H9 (cell line): ENCODE results near the gene BUB3. TPM values are rescaled to one million over a fixed set of nuclear protein-coding genes. Genes with fewer than 3 reads are reported as not detected.

Source experiments
- DNase-seq: peaks from one replicate; pipeline ENCODE4 v3.0.0-alpha.2; 2017
- H2AFZ ChIP-seq: one replicate; pipeline ENCODE4 v1.6.1; 2013; ENCODE audit warnings: mild to moderate bottlenecking, low read length, control low read depth, moderate library complexity
- H2AK5ac ChIP-seq: 2 replicates; pipeline ENCODE4 v1.6.1; 2013; ENCODE audit warnings: low read length, control low read depth, mixed read lengths; ENCODE audit not compliant: insufficient read length
- H2BK120ac ChIP-seq: one replicate; pipeline ENCODE4 v1.6.1; 2013; ENCODE audit warnings: low read depth, mild to moderate bottlenecking, low read length, control low read depth, inconsistent platforms; ENCODE audit not compliant: poor library complexity, severe bottlenecking
- H2BK12ac ChIP-seq: 2 replicates; pipeline ENCODE4 v1.6.1; 2013; ENCODE audit warnings: low read length, control low read depth, mixed read lengths, low read depth; ENCODE audit not compliant: insufficient read length
- H2BK15ac ChIP-seq: 2 replicates; pipeline ENCODE4 v1.6.1; 2013; ENCODE audit warnings: low read depth, low read length, control low read depth
- H2BK20ac ChIP-seq: one replicate; pipeline ENCODE4 v1.6.1; 2013; ENCODE audit warnings: low read depth, mild to moderate bottlenecking, low read length, control low read depth, inconsistent platforms; ENCODE audit not compliant: poor library complexity, severe bottlenecking
- H2BK5ac ChIP-seq: 2 replicates; pipeline ENCODE4 v1.6.1; 2013; ENCODE audit warnings: low read length, control low read depth, mixed read lengths; ENCODE audit not compliant: insufficient read length
- H3K14ac ChIP-seq: 2 replicates; pipeline ENCODE4 v1.6.1; 2013; ENCODE audit warnings: low read length, control low read depth; ENCODE audit not compliant: insufficient read depth
- H3K18ac ChIP-seq: 2 replicates; pipeline ENCODE4 v1.6.1; 2013; ENCODE audit warnings: low read depth, mild to moderate bottlenecking, mixed read lengths, low read length, control low read depth; ENCODE audit not compliant: insufficient read length
- H3K23ac ChIP-seq: 2 replicates; pipeline ENCODE4 v1.6.1; 2013; ENCODE audit warnings: low read length, control low read depth, mixed read lengths, low read depth; ENCODE audit not compliant: insufficient read length
- H3K23me2 ChIP-seq: 2 replicates; pipeline ENCODE4 v1.6.1; 2013; ENCODE audit warnings: low read depth, mild to moderate bottlenecking, mixed read lengths, low read length, control low read depth; ENCODE audit not compliant: insufficient read length, poor library complexity, severe bottlenecking
- H3K27ac ChIP-seq: 2 replicates; pipeline ENCODE4 v1.5.1; 2013; ENCODE audit warnings: low read length, control low read depth, mixed read lengths, low read depth; ENCODE audit not compliant: insufficient read length
- H3K27me3 ChIP-seq: 2 replicates; pipeline ENCODE4 v1.6.1; 2013; ENCODE audit warnings: low read length, control low read depth, inconsistent platforms; ENCODE audit not compliant: insufficient read depth
- H3K4ac ChIP-seq: 2 replicates; pipeline ENCODE4 v1.6.1; 2013; ENCODE audit warnings: low read depth, mild to moderate bottlenecking, control low read depth, inconsistent platforms, low read length, moderate library complexity
- H3K4me1 ChIP-seq: 2 replicates; pipeline ENCODE4 v1.6.1; 2013; ENCODE audit warnings: low read length, control low read depth, inconsistent platforms; ENCODE audit not compliant: insufficient read depth
- H3K4me2 ChIP-seq: 2 replicates; pipeline ENCODE4 v1.6.1; 2013; ENCODE audit warnings: low read length, control low read depth, mixed read lengths; ENCODE audit not compliant: insufficient read length, insufficient read depth
- H3K56ac ChIP-seq: 2 replicates; pipeline ENCODE4 v1.6.1; 2013; ENCODE audit warnings: low read depth, mild to moderate bottlenecking, mixed read lengths, low read length, control low read depth; ENCODE audit not compliant: insufficient read length
- H3K79me1 ChIP-seq: 2 replicates; pipeline ENCODE4 v1.6.1; 2013; ENCODE audit warnings: low read depth, mild to moderate bottlenecking, moderate library complexity, low read length, control low read depth, inconsistent platforms; ENCODE audit not compliant: insufficient read depth, poor library complexity, severe bottlenecking
- H3K79me2 ChIP-seq: 2 replicates; pipeline ENCODE4 v1.6.1; 2013; ENCODE audit warnings: low read length, control low read depth, inconsistent platforms; ENCODE audit not compliant: insufficient read depth
- H3K9ac ChIP-seq: 2 replicates; pipeline ENCODE4 v1.6.1; 2013; ENCODE audit warnings: low read length, control low read depth, mixed read lengths; ENCODE audit not compliant: insufficient read length; ENCODE audit errors: extremely low read depth
- H3K9me3 ChIP-seq: one replicate; pipeline ENCODE4 v1.6.1; 2013; ENCODE audit warnings: low read depth, low read length, inconsistent platforms; ENCODE audit not compliant: control insufficient read depth
- H3T11ph ChIP-seq: one replicate; pipeline ENCODE4 v1.6.1; 2013; ENCODE audit warnings: mild to moderate bottlenecking, low read length, control low read depth, inconsistent platforms
- H4K20me1 ChIP-seq: one replicate; pipeline ENCODE4 v1.6.1; 2013; ENCODE audit not compliant: control insufficient read depth, insufficient read length, insufficient read depth
- H4K5ac ChIP-seq: 2 replicates; pipeline ENCODE4 v1.6.1; 2013; ENCODE audit warnings: low read depth, mild to moderate bottlenecking, mixed read lengths, low read length, control low read depth; ENCODE audit not compliant: insufficient read length
- H4K8ac ChIP-seq: replicated peaks from 2 replicates; pipeline ENCODE4 v1.6.1; 2013; ENCODE audit warnings: low read length, control low read depth, mixed read lengths, low read depth; ENCODE audit not compliant: insufficient read length
- H4K91ac ChIP-seq: 2 replicates; pipeline ENCODE4 v1.6.1; 2013; ENCODE audit warnings: low read depth, mild to moderate bottlenecking, moderate library complexity, mixed read lengths, low read length, control low read depth; ENCODE audit not compliant: insufficient read length
- H3K27ac Mint-ChIP-seq, 3 experiments: 2 replicates in 2 of 3; 3 replicates in 1 of 3; pipeline ENCODE4 v1.8.0; 2020 to 2021; ENCODE audit warnings: mixed read lengths in 3 of 3, mild to moderate bottlenecking in 1 of 3, moderate library complexity in 1 of 3
- H3K27me3 Mint-ChIP-seq: 2 replicates; pipeline ENCODE4 v1.8.0; 2021; ENCODE audit warnings: low read depth, mild to moderate bottlenecking, moderate library complexity, mixed read lengths
- H3K36me3 Mint-ChIP-seq, 3 experiments: 2 replicates in 2 of 3; 3 replicates in 1 of 3; pipeline ENCODE4 v1.8.0; 2020 to 2021; ENCODE audit warnings: low read depth in 3 of 3, mixed read lengths in 3 of 3; ENCODE audit not compliant: insufficient read depth in 1 of 3
- H3K4me1 Mint-ChIP-seq, 2 experiments: 2 replicates each; pipeline ENCODE4 v1.8.0; 2020; ENCODE audit warnings: mixed read lengths in 2 of 2
- H3K4me3 Mint-ChIP-seq, 2 experiments: 2 replicates in 1 of 2; 3 replicates in 1 of 2; pipeline ENCODE4 v1.8.0; 2020 to 2021; ENCODE audit warnings: mild to moderate bottlenecking in 2 of 2, mixed read lengths in 2 of 2, moderate library complexity in 1 of 2
- H3K9me3 Mint-ChIP-seq, 2 experiments: 2 replicates in 1 of 2; 3 replicates in 1 of 2; pipeline ENCODE4 v1.8.0; 2020; ENCODE audit warnings: mild to moderate bottlenecking in 2 of 2, mixed read lengths in 2 of 2, moderate library complexity in 1 of 2
- WGBS: extraction: QIAGEN DNeasy Blood & Tissue Kit; methylation state at CpG from one replicate; pipeline ENCODE4 v1.1.7; 2013; ENCODE audit warnings: missing lambda C conversion rate, low lambda C conversion rate, mixed read lengths; ENCODE audit not compliant: insufficient read length; ENCODE audit errors: extremely low coverage; 5-methylcytosine and 5-hydroxymethylcytosine counted together
- total RNA-seq: library from RNA; stranded (reverse); gene quantifications from 2 replicates; pipeline ENCODE4 v1.2.1, GENCODE V29; 2021
- TF ChIP-seq, protein P1 (sequence below): fragments of 200-600 bp; sonication (generic); conservative IDR thresholded peaks from 3 replicates; pipeline ENCODE4 v1.8.0; 2021; ENCODE audit warnings: antibody characterized with exemption, mild to moderate bottlenecking

Gene BUB3
- total RNA-seq, 1 experiment from 2014 or later: 200 TPM

DNA sequence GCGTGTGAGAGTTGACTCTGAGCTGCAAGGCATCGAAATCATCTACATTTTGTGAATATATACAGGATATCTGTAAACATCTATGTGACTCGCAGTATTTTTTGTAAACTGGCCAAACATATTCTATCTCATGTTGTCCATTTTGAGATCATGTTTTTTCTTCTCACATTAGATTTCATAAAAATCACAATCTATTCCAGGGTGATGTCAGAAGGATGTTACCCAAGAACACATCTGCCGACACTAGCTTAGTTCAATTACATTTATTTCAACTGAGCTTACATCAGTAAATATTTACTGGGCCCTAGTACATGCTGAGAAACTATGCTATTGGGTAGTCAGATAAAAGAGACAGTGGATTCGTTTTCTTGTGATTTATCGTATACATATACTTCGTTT is 2.5 kb upstream of the BUB3 start:
- H3K27me3 ChIP-seq: peaks cover 30% of the 10 kb centered on the region
- Mint-ChIP-seq H3K36me3 (peaks cover 16 to 27% (median 18%) of the 10 kb centered on the region in 3 experiments), H3K4me3 (peak overlapping the region; percentile 63 to 78), H3K27me3 (peaks cover 70% of the 10 kb centered on the region), H3K4me1 (peaks cover 41 to 54% of the 10 kb centered on the region in 2 experiments), H3K9me3 (peaks cover 0 to 2% of the 10 kb centered on the region in 2 experiments; a peak in 2 of 5 replicates), H3K27ac (peak overlapping the region in 1 of 3 experiments; percentile 79; a peak in 1 of 7 replicates)
- H3T11ph ChIP-seq: no peak overlapping the region
- no CpG with 5 or more reads among the region's 7 CpGs for WGBS
- H3K9me3 ChIP-seq: no peaks in the 10 kb centered on the region
- H2BK20ac ChIP-seq: no peak overlapping the region
- no peak overlapping the region for H2AK5ac ChIP-seq
- H4K20me1 ChIP-seq: no peaks in the 10 kb centered on the region
- H3K9ac ChIP-seq: no peak overlapping the region
- H2AFZ ChIP-seq: no peak overlapping the region
- H2BK5ac ChIP-seq: no peak overlapping the region
- H3K23ac ChIP-seq: no peak overlapping the region
- H3K79me1 ChIP-seq: no peaks in the 10 kb centered on the region
- H4K5ac ChIP-seq: no peak overlapping the region
- no peak overlapping the region for H2BK12ac ChIP-seq
- peak overlapping the region; percentile 46 for H3K4me2 ChIP-seq
- no peak overlapping the region for H4K8ac ChIP-seq
- no peak overlapping the region for H3K27ac ChIP-seq
- H2BK15ac ChIP-seq: no peak overlapping the region
- no peak overlapping the region for H3K4ac ChIP-seq
- no peak overlapping the region for H2BK120ac ChIP-seq
- no peak overlapping the region for H3K14ac ChIP-seq
- no peak overlapping the region for H3K18ac ChIP-seq
- H3K56ac ChIP-seq: no peak overlapping the region
- no peak overlapping the region for H4K91ac ChIP-seq
- TF ChIP-seq, protein P1, sequence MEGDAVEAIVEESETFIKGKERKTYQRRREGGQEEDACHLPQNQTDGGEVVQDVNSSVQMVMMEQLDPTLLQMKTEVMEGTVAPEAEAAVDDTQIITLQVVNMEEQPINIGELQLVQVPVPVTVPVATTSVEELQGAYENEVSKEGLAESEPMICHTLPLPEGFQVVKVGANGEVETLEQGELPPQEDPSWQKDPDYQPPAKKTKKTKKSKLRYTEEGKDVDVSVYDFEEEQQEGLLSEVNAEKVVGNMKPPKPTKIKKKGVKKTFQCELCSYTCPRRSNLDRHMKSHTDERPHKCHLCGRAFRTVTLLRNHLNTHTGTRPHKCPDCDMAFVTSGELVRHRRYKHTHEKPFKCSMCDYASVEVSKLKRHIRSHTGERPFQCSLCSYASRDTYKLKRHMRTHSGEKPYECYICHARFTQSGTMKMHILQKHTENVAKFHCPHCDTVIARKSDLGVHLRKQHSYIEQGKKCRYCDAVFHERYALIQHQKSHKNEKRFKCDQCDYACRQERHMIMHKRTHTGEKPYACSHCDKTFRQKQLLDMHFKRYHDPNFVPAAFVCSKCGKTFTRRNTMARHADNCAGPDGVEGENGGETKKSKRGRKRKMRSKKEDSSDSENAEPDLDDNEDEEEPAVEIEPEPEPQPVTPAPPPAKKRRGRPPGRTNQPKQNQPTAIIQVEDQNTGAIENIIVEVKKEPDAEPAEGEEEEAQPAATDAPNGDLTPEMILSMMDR: no peak
- peaks cover 25% of the 10 kb centered on the region for H3K23me2 ChIP-seq
- peaks cover 10% of the 10 kb centered on the region; the same call in 1 of the 2 replicates for H3K4me1 ChIP-seq
- DNase-seq: no peak
- peaks cover 14% of the 10 kb centered on the region; the same call in 1 of the 2 replicates for H3K79me2 ChIP-seq
